GM04503 (cell line): ENCODE results near the gene KLF1.
"Not testable (repeated sequence)": the region's sequence is repeated elsewhere in the genome, so short reads cannot be mapped to it uniquely, and the experiment has no call there.

Experiments used
- DNase-seq: peaks from one replicate; pipeline ENCODE4 v3.0.0-alpha.2; 2012; ENCODE audit warnings: low read depth

The KLF1 gene

DNA sequence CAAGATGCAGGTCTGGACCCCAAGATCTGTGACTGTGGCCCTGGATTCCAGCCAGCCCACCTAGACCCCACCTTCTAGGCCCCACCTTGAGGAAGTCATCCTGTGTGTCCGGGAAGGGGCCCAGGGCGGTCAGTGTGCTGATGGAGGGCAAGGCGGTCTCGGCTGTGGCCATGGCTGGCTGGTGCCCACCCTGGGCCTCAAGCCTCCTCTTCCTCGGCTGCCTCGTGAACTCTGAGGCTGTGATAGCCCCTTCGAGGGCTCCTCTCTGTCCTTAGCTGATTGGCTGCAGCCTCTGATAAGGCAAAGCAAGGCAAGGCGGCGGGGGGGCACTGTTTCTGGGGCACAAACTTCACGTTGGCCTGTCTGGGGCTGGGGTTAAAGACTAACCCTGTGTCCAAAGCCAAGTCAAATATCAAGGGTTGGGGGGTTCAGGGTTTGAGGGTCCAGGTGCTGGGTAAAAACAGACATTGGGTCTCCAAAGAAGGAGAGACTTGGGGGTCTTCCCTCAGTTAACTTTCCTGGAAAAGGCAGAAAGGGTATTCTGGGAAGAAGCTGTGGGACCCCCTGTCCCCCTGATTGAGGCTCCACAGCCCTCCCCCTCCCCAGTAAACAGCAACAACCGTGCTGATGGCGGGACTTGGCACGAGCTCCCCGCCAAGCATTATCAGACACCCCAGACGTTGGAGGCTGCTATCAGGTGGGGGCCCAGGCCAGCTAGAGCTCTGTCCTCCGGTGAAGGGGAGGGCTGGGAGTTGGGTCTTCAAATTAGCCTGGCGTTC is at the start of gene KLF1:
Gene KLF1, minus strand, starts transcription at position 233 of the 779 bp plus-strand sequence. Its CDS starts 61 bp downstream, at position 172.
- no peak for DNase-seq

DNA sequence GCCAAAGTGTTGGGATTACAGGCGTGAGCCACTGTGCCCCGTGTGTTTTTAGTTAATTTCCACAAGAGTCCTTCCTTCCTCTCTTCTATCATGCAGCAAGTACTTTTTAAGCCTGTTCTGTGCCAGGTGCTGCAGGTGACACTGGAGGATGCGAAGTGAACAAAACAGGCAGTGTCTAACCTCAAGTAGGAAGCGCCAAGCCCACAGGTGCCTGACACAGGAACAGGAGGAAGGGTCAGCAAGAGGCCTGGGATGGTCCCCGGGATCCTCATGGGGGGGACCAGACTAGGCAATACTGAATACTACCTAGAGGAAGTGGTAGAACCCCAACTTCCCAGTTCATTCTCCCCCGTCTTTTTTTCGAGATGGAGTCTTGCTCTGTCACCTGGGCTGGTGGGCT is 49.6 kb upstream of the KLF1 start:
- DNase-seq = no peak

DNA sequence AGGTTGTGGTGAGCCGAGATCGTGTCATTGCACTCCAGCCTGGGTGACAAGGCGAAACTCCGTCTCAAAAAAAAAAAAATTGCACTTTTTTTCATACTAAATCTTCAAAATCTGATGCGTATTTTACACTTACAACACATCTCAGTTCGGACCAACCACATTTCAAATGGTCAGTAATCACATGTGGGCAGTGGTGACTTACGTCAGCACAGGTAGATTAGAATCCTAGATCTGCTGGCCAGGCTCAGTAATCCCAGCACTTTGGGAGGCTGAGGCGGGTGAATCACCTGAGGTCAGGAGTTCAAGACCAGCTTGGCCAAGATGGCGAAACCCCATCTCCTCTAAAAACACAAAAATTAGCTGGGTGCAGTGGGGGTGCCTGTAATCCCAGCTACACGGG is 48.1 kb upstream of the KLF1 start:
- no peak for DNase-seq

DNA sequence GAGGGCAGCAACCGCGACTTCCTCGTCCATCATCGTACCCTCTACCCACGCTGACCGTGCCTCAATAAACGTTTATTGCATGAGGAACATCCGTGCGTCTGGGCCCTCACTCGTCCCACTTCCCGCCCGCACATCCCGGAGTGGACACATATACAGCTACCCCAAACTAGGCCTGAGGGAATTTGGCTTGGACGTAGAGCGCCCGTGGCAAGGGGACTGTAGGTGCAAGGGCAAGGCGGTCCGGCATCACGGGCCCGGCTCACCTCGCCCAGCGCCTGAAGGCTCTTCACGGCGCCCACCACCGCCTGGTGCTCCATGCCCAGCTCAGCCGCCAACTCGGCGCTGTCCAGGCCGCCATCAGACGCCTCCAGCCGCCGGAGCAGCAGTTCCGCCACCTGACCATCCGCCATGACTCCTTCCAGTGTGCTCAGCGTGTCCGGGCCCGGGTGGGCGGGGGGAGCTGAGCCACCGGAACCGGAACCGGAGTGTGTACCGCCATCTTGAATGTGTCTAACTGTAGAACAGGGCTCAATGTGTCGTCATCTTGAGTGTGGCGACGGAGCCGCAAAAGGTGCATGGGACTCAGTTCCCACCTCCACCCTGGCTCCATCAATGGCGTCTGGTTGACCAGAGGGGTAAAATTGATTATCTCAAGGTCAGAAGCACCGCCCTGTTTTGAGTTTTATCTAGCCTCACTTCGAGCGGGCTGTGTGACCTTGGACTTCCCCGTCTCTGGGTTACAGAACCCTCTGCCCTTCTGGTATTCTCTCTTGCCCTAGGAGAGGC is 46.5 kb upstream of the KLF1 start, which contains the start of gene FARSA:
Gene FARSA, minus strand, starts transcription at position 425 of the 786 bp plus-strand sequence. Its CDS starts 15 bp downstream, at position 410.
- no peak for DNase-seq

DNA sequence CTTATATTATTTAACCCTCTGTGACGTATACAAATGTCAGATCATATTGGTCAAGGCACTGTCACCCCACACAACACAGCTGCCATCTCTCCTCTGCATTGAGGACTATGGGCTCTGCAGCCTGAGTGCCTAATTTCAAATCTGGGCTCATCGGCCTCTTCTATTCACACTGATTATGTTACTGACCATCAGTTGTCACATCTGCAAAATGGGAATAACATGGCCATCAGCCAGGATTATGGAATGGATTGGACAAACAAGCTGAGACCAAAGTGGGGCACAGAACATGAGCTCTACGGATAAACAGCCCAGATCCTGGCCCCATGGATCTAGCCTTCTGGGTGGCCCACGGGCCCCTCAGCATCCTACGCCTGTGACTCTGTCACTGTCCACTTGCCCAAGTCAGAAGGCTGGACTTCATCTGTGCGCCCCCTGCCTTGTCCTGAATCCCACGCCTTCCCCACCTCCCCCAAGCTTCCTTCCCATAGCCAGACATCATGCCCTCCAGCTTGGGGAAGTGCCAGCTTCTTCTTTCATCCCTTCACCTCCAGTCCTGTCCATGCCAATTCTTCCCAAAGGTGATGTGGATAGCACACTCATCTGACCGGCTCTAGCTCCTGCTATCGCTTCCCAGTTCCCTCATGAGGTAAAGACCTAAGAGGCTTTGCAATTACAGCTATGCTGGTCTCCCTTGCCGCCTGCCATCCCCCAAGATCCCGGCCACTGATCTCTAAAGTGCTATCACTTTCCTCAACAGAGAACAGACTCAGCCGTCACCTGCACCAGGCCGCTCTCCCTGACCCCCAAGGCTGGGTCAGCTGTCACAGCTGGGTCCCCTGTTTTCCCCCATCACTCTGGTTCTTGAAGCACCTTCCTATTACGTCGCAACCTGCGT is 45.6 kb upstream of the KLF1 start:
- DNase-seq = no peak

DNA sequence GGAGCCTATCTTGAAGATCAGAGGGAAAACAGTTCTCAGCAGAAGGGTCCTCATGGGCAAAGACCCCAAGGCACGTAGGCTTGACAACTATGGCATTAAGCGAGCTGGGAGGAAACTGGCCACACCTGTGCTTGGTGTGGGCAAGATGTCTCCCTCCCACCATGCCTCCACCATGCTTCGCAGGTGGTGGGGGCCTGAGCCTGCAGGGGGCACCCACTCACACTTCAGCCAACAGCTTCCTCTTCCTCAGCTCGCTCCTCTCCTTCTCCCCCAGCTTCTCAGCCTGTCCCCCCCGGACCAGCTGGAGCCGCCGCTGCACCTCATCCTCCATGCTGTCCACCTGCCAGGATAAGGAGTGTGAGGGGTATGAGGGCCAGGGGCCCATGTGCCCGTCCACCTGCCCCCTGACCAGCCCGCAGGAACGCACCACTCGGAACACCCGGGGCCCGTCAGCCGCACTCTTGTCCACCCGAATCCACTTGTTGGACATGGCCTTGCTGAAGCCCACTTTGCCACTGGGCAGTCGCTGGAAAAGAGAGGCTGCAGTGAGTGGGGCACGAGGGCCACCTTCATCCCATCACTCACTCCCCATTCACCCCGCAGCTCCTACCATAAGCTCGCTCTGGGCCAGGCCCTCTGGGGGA is 43.1 kb upstream of the KLF1 start:
- DNase-seq = no peak

DNA sequence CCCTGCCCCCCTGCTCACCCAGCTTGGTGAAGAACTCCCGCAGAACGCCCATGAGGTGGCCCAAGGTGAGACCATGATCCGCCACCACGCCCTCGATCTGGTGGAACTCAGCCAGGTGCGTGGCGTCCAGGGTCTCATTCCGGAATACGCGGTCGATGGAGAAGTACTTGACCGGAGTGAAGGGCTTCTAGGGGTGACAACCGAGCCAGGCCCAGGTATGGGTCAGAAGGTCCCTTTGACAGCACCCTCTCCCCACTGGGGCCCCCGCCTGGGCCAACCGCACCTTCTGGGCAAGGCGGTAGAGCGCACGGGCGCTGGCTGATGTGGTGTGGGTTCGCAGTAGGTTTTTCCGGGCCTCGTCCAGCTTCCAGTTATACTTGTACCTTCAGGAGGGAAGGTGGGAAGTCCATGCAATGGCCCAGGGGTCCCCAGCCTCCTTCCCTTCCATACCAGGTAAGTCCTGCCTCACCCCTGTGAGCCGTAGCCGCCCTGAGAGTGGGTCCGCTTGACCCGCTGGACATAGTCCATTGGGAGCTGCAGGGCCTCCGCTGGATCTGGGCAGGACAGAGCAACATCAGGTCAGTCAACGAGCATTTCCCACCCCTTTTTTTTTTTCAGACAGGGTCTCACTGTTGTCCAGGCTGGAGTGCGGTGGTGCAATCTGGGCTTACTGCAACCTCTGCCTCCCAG is 37.8 kb upstream of the KLF1 start:
- no peak for DNase-seq

DNA sequence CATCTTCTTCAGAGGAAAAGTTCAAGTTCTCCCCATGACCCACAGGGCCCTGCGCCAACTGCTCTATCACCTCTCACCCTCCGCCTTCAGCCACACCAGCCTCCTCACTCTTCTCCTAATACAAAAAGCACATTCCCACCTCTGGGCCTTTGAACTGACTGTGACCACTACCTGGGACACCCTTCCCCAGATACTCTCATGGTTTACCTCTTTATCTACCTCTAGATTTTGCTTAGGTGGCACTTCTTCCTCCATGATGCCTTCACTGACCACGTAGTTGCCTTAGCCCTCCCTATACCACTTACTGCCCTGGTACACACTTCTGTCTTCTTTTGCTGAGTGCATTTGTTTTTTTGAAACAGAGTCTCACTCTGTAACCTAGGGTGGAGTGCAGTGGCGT is 36.0 kb upstream of the KLF1 start:
- DNase-seq = no peak

DNA sequence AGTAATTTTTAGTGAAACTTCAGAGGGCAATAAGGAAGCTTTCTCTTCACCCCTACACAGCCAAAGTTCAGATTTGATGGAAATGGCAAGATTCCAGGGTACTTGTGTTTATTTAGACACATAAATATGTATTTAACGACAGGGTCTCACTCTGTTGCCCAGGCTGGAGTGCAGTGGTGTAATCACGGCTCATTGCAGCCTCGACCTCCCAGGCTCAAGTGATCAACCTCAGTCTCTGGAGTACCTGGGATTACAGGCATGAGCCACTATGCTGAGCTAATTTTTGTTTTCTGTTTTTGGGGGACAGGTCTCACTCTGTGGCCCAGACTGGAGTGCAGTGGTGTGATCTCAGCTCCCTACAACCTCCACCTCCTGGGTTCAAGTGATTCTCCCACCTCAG is 34.0 kb upstream of the KLF1 start:
- DNase-seq = no peak

DNA sequence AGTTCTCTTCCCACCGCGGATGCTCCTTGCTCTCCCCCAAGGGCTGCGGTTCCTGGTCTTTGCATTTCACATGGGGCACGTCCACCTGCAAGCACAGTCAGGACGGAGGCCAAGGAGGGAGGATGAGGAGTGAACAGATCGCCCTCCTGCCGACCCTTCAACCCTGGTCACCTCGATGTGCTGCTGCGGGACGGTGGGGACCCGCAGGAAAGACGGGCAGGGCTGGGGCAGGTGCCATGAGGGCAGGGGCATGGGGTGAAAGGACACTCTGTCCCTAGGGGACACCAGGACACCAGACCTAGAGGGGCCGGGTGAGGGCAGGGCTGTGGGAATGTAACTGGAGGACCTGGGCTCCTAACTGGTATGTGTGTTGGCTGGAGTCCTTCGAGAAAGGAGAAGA is 31.3 kb upstream of the KLF1 start:
- DNase-seq = no peak

DNA sequence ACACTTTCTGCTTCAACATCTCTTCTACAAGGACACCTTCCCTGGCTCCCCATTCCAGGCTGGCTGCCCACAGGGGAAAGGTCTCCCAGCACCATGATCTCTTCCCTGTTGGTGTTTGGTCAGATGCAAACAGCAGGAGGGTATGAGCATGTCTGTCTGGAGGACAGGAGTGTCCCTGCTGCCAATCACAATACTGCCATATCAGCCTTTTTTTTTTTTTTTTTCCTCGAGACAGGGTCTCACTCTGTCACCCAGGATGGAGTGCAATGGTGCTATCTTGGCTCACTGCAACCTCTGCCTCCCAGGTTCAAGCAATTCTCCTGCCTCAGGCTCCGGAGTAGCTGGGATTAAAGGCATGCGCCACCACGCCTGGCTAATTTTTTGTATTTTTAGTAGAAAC is 28.9 kb upstream of the KLF1 start:
- DNase-seq = not testable (repeated sequence)

DNA sequence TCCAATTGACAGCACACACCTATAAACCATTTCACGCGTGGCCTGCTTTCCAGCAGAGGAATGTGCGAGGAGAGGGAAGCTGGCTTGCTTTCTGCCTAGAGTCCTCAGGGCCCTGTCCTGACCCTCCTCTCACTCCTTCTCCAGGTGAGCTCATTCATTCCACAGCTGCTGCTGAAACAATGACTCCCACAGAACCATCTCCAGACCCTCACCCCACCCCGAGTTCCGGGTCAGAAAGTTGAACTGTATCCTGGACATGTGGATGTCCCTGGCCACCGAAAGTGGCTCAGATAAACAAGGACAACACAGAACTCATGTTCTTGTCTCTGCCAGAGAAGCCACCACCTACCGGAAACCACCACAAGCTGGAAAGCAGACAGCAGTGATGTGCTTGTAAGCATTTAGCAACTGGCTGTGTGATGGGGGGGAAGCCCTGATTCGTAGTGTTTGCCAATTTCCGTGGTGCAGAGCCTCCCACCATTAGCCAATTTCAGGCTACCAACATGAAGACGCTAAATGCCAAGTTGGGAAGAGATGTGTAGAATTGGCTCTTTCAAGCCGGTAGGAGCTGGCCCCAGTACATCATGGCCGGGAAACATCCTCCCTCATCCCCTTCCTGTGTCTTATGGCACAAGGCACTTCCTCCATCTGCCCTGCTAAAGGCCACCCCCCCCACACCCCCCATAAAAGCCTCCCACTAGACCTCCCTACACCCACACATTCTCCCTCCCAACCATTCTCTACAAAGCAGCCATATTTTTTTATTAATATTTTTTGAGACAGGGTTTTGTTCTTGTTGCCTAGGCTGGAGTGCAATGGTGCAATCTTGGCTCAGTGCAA is 27.1 kb upstream of the KLF1 start:
- DNase-seq = no peak

DNA sequence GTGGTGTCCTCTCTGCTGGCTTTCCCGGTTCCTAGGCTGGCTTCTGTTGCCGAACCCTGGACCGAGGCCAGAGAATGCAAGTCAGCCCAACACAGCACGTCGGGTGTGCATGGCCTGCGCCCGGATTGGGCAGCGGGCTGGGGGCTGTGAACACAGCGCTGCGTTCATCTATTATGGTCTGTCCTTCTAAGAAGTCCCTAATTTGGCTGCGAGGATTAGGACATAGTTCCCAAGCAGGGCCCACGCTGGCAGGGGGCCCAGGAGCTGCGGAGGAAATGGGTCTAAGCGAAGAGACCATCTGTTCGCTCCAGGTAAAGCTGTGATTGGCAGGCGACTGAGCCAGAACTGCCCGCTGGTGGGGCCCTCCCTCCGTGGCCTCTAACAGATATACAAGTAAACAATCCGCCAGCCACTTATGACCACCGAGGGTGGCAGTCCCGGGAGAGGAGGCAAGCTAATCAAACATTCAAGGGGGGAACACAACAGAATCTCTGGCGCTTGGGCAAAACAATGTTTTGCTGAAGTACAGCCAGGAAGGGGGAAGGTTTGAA is 26.1 kb upstream of the KLF1 start:
- peak; percentile 11 for DNase-seq

DNA sequence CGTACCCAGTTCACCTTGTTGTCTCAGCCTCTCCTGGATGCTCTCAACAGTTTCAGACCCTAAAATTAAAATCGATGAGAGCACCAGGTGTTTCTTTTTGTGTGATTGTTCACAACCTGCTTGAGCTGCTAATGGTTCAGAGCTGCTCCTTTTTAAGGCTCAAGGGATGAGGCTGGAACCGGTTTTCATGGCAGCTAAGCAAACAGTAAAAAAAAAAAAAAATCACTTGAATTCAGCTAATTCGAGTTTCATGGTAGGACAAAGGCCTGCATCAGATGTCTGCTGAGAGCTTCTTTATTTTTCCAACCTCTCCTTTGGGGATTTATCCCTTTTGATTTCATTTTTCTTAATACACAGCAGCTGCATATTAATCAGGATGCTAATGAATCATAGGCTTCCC is 25.6 kb upstream of the KLF1 start:
- no peak for DNase-seq

DNA sequence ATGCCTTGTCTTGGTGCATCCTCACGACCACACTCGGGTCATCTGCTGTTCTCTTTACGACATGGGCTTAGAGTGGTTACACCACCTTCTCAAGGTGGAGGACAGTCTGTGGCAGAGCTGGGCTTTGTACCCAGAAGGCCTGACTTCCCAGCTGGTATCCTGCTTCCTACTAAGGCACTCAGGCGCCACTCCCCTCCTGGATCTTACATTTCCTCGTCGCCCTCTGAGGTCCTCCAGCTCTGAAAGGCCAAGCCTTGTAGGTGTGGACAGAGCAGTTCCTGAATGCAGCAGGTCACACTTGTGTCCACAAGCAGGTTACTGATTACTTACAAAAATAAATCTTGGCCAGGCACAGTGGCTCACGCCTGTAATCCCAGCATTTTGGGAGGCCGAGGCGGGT is 20.2 kb upstream of the KLF1 start:
- no peak for DNase-seq

DNA sequence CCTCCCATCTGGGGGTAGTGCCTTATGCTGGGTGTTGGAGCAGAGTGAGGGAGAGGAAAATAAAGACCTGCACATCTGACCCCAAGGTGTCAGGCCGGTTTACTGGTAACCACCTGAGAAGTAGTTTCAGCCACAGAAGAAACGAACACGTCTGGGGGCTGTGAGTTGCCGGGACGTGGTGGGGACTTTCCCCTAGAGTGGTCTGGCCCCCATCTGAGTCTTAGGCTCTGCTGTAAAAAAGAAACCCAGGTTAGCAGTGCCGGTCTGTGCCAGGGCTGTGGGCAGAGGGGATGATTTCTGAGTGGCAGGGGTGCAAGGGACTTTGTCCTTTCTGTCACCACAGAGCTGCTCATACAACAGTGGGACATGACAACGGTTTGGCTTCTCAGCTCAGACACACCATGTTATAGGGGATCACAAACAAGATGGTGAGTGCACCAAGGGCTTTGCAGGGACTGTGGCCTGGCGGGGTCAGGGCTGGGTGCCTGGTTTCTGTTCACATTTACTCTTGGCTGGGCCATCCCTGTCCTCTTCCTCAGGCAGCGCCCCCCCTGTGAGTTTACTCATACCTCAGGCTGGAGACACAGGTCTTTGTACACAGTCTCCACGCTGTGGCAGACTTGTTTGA is 13.0 kb upstream of the KLF1 start:
- DNase-seq = no peak

DNA sequence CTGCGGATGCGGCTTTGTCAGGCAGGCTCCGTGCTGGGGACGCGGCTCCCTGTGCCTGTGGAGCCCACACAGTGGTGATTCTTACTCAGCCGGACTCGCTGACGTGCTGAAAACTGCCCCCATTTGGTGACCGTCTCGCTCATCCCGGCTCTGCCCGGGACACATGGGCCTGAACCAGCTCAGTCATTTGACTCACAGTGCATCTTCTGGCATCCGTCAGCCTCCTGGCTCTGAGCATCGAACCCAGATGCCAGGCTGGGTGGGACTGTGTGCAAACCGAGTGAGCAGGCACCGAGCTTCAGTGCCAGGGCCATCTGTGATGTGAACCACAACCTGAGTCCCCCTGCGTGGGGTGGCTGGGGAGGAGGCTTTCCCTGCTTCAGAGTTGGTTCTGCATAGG is 9.5 kb upstream of the KLF1 start:
- DNase-seq = no peak

DNA sequence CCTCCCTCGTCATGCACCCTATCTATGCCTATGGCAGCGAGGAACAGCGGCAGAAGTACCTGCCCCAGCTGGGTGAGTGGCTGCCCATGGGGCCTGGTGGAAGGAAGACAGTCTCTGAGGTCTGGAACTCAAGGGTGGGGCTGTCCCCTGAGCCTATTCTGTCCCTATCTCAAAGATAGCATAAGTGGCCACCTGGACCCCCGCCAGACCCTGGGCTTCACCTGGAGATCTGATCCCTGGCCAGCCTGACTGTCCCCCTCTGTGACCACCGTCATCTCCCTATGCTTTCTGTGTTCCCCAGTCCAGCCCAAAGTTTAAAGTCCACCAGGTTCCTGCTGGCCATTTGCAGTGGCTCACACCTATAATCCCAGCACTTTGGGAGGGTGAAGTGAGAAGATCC is 6.6 kb upstream of the KLF1 start:
- no peak for DNase-seq

DNA sequence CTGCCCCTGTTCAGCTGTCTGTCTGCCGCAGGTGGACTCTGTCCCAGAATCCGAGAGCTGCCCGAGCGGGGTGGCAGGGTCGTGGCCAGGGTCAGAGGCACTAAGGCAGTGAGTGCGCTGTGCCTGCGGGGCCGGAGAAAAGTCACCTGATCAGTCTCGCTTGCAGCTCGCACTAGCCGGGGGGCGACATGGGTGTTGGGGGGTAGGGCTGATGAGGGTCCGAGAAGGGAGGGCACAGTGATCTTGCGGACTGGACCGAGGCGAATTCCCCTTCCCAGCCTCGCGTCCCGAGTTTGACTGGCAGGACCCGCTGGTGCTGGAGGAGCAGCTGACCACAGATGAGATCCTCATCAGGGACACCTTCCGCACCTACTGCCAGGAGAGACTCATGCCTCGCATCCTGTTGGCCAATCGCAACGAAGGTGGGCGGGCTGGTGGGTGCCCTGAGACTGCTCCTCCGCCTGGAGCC is 4.6 kb upstream of the KLF1 start:
- DNase-seq = no peak
